ENCODE data around the gene STPG2.

The STPG2 gene

GRCh38 chr4:97990409-97990808 is 152.9 kb downstream of the STPG2 start:
- TF ChIP-seq EZH2phosphoT487 (IDR thresholded peaks at IDR 0.05; ENCODE audit: low read depth) (no peak), CTCF (IDR thresholded peaks at IDR 0.05; ENCODE audit: low read depth, low read length) (no peak)
- Histone ChIP-seq H3K27ac (ENCODE audit: low read length) (no peak overlapping the region), H3K79me2 (ENCODE audit: low read length) (no peaks in the 10 kb centered on the region), H3K4me3 (ENCODE audit: low read length) (no peak overlapping the region), H3K27me3 (ENCODE audit: low read depth, low read length) (no peaks in the 10 kb centered on the region), H3K4me1 (ENCODE audit: low read length) (no peaks in the 10 kb centered on the region), H3K9ac (ENCODE audit: low read length) (no peak overlapping the region), H3K36me3 (replicated peaks; ENCODE audit: low read depth, low read length) (no peaks in the 10 kb centered on the region), H4K20me1 (ENCODE audit: insufficient read depth, low read length) (no peaks in the 10 kb centered on the region), H3K4me2 (ENCODE audit: low read length) (no peak overlapping the region), H3K9me3 (ENCODE audit: insufficient read depth, low read length) (no peaks in the 10 kb centered on the region), H2AFZ (ENCODE audit: low read depth, low read length) (no peak overlapping the region)

- TF ChIP-seq EZH2phosphoT487 (IDR thresholded peaks at IDR 0.05; ENCODE audit: low read depth), result no peak
- peak; percentile 83 for TF ChIP-seq CTCF (IDR thresholded peaks at IDR 0.05; ENCODE audit: low read depth, low read length)
Measured at GRCh38 chr4:97987019-97987648, 156.1 kb downstream of the STPG2 start.

GRCh38 chr4:97984545-97985131 is 158.6 kb downstream of the STPG2 start:
- Histone ChIP-seq H3K4me2 (ENCODE audit: low read length) (no peak overlapping the region), H3K27me3 (ENCODE audit: low read depth, low read length) (no peaks in the 10 kb centered on the region), H4K20me1 (ENCODE audit: insufficient read depth, low read length) (no peaks in the 10 kb centered on the region), H2AFZ (ENCODE audit: low read depth, low read length) (no peak overlapping the region), H3K9me3 (ENCODE audit: insufficient read depth, low read length) (no peaks in the 10 kb centered on the region), H3K9ac (ENCODE audit: low read length) (no peak overlapping the region), H3K4me3 (ENCODE audit: low read length) (no peak overlapping the region), H3K27ac (ENCODE audit: low read length) (no peak overlapping the region), H3K4me1 (ENCODE audit: low read length) (no peaks in the 10 kb centered on the region), H3K79me2 (ENCODE audit: low read length) (no peaks in the 10 kb centered on the region), H3K36me3 (replicated peaks; ENCODE audit: low read depth, low read length) (no peaks in the 10 kb centered on the region)
- no peak for TF ChIP-seq EZH2phosphoT487 (IDR thresholded peaks at IDR 0.05; ENCODE audit: low read depth)
- TF ChIP-seq CTCF (IDR thresholded peaks at IDR 0.05; ENCODE audit: low read depth, low read length), result peak; percentile 67

More at GRCh38 chr4:97987019-97987648, 156.1 kb downstream of the STPG2 start:
- H3K36me3 ChIP-seq (replicated peaks; ENCODE audit: low read depth, low read length), result no peaks in the 10 kb centered on the region
- no peak overlapping the region for H2AFZ ChIP-seq (ENCODE audit: low read depth, low read length)
- no peaks in the 10 kb centered on the region for H4K20me1 ChIP-seq (ENCODE audit: insufficient read depth, low read length)
- no peak overlapping the region for H3K27ac ChIP-seq (ENCODE audit: low read length)
- H3K9me3 ChIP-seq (ENCODE audit: insufficient read depth, low read length), result no peaks in the 10 kb centered on the region
- H3K27me3 ChIP-seq (ENCODE audit: low read depth, low read length), result no peaks in the 10 kb centered on the region
- H3K79me2 ChIP-seq (ENCODE audit: low read length), result no peaks in the 10 kb centered on the region
- H3K4me3 ChIP-seq (ENCODE audit: low read length), result no peak overlapping the region
- H3K4me2 ChIP-seq (ENCODE audit: low read length), result no peak overlapping the region
- H3K9ac ChIP-seq (ENCODE audit: low read length), result no peak overlapping the region
- no peaks in the 10 kb centered on the region for H3K4me1 ChIP-seq (ENCODE audit: low read length)

- H3K27ac ChIP-seq (ENCODE audit: low read length), result no peak overlapping the region
- TF ChIP-seq EZH2phosphoT487 (IDR thresholded peaks at IDR 0.05; ENCODE audit: low read depth), result no peak
- no peak for TF ChIP-seq CTCF (IDR thresholded peaks at IDR 0.05; ENCODE audit: low read depth, low read length)
- H4K20me1 ChIP-seq (ENCODE audit: insufficient read depth, low read length), result no peaks in the 10 kb centered on the region
- no peaks in the 10 kb centered on the region for H3K36me3 ChIP-seq (replicated peaks; ENCODE audit: low read depth, low read length)
- H3K4me1 ChIP-seq (ENCODE audit: low read length), result peaks cover 9% of the 10 kb centered on the region
- no peak overlapping the region for H3K9ac ChIP-seq (ENCODE audit: low read length)
- no peaks in the 10 kb centered on the region for H3K79me2 ChIP-seq (ENCODE audit: low read length)
- no peaks in the 10 kb centered on the region for H3K9me3 ChIP-seq (ENCODE audit: insufficient read depth, low read length)
- H3K4me3 ChIP-seq (ENCODE audit: low read length), result no peak overlapping the region
- no peak overlapping the region for H2AFZ ChIP-seq (ENCODE audit: low read depth, low read length)
- H3K27me3 ChIP-seq (ENCODE audit: low read depth, low read length), result no peaks in the 10 kb centered on the region
- no peak overlapping the region for H3K4me2 ChIP-seq (ENCODE audit: low read length)
Measured at GRCh38 chr4:97978791-97979488, 164.3 kb downstream of the STPG2 start.

All from OCI-LY3 (cell line).